Measurements from ENCODE around the gene CA12.

- TF ChIP-seq CTCF (conservative IDR thresholded peaks at IDR 0.05; ENCODE audit: low read length), result no peak
- TF ChIP-seq EZH2phosphoT487 (IDR thresholded peaks at IDR 0.05; ENCODE audit: borderline replicate concordance), result no peak
Observed at GRCh38 chr15:63277038-63277892, 104.4 kb downstream of the CA12 start, which contains the start of gene APH1B.
